Bronchial epithelial cell (primary cell): ENCODE measurements around the gene IKBIP. TPM values are rescaled to one million over a fixed set of nuclear protein-coding genes. Genes with fewer than 3 reads are reported as not detected.
A peak's percentile ranks its signal among the peaks of the same experiment; 100 is the strongest.

ENCODE experiments used
- DNase-seq: peaks from one replicate; pipeline ENCODE4 v3.0.0-alpha.2; 2010; ENCODE audit warnings: low read depth
- FAIRE-seq: peaks from 2 replicates; lab custom pipeline; 2011; peaks lifted over from hg19 to GRCh38; lab: Jason Lieb, UNC
- H3K27me3 ChIP-seq: 2 replicates; pipeline ENCODE4 v1.5.1; 2011; ENCODE audit warnings: low read length; ENCODE audit not compliant: control insufficient read depth, insufficient read depth
- H3K36me3 ChIP-seq: 2 replicates; pipeline ENCODE4 v1.5.1; 2011; ENCODE audit warnings: low read length; ENCODE audit not compliant: control insufficient read depth, insufficient read depth
- H3K4me3 ChIP-seq: 2 replicates; pipeline ENCODE4 v1.5.1; 2011; ENCODE audit warnings: mild to moderate bottlenecking, low read depth, low read length, control low read depth
- total RNA-seq: library from RNA; depleted of rRNA; stranded (reverse); fragments of >200 nt; gene quantifications from 2 replicates; pipeline ENCODE4 v1.2.1, GENCODE V29; 2014
- TF ChIP-seq, protein P1 (sequence below): IDR thresholded peaks from 2 replicates; pipeline ENCODE4 v1.5.1; 2011; ENCODE audit warnings: mild to moderate bottlenecking, moderate library complexity, low read length, control low read depth, inconsistent platforms; ENCODE audit not compliant: insufficient read depth, severe bottlenecking

Gene IKBIP
- total RNA-seq, 1 donor from 2014 or later = 10.0 TPM

DNA sequence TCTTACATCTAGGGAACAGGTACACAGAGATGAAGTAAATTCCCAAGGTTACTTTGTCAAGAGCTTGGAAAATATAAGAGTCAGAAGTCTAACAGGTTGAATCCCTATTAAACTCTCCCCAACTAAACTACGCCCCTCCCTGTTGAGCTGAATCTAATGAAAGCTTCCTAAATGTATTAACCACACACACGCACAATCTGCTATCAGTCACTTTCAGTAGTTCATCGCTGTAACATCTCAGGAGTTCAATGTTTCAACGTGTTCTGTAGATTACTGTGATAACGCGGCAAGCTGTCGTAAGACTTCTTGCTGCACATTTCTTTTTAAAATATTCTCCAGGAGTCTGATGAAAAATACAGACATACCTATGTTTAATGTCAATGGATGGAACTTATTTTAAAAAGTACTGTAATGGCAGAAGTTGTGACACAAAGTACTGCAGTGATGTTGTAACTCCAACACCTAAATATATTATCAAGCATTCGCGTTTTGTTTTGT lies 51.7 kb downstream of the IKBIP start:
- FAIRE-seq (no peak), DNase-seq (no peak)
- H3K36me3 ChIP-seq = peaks cover 6% of the 10 kb centered on the region
- peak overlapping the region; percentile 88 for H3K4me3 ChIP-seq
- TF ChIP-seq, protein P1, sequence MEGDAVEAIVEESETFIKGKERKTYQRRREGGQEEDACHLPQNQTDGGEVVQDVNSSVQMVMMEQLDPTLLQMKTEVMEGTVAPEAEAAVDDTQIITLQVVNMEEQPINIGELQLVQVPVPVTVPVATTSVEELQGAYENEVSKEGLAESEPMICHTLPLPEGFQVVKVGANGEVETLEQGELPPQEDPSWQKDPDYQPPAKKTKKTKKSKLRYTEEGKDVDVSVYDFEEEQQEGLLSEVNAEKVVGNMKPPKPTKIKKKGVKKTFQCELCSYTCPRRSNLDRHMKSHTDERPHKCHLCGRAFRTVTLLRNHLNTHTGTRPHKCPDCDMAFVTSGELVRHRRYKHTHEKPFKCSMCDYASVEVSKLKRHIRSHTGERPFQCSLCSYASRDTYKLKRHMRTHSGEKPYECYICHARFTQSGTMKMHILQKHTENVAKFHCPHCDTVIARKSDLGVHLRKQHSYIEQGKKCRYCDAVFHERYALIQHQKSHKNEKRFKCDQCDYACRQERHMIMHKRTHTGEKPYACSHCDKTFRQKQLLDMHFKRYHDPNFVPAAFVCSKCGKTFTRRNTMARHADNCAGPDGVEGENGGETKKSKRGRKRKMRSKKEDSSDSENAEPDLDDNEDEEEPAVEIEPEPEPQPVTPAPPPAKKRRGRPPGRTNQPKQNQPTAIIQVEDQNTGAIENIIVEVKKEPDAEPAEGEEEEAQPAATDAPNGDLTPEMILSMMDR = no peak
- no peaks in the 10 kb centered on the region for H3K27me3 ChIP-seq

DNA sequence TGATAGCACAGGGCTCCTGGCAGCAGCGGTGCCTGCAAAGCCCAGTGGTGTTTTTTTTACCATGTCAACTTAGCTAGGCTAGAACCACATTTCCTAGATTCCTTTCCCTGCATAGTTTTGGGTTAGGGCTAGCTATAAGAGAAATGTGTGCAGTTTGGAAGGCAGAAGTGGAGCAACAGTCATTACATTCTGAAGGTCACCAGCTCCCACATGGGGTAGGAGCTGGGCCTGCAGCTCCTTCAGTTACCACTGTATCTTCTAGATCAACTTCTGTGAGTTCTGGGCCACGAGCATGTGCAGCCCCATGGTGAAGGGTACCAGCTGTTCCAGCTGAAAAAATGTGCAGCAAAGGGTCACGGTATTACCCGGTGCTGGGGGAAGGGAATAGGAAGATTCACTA lies 53.4 kb downstream of the IKBIP start:
- Histone ChIP-seq H3K4me3 (no peak overlapping the region), H3K36me3 (peaks cover 5% of the 10 kb centered on the region), H3K27me3 (no peaks in the 10 kb centered on the region)
- FAIRE-seq (no peak), DNase-seq (no peak)
- TF ChIP-seq, protein P1 = no peak

- Histone ChIP-seq H3K27me3 (no peaks in the 10 kb centered on the region), H3K4me3 (no peak overlapping the region), H3K36me3 (no peaks in the 10 kb centered on the region)
- FAIRE-seq (no peak), DNase-seq (no peak)
- TF ChIP-seq, protein P1 = no peak
Measured at GRCh38 chr12:98587084-98587483, 57.5 kb downstream of the IKBIP start.

DNA sequence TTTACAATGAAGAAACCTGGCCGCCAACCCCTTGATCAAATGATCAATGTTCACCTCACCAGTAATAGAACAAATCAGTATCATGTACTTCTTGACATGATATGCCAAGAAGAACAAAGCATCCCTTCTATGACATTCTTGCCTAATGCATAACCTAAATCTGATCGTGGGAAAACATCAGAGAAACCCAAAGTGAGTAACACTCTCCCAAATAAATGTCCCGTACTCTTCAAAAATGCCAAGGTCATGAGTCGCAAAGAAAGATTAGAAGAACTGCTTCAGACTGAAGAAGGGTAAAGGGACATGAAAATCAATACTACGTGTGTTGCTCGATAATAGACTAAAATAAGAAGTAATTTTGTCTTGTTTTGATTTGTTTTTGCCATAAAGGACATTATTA lies 62.5 kb downstream of the IKBIP start:
- Histone ChIP-seq H3K36me3 (no peaks in the 10 kb centered on the region), H3K4me3 (no peak overlapping the region), H3K27me3 (no peaks in the 10 kb centered on the region)
- DNase-seq (no peak), FAIRE-seq (no peak)
- TF ChIP-seq, protein P1 = no peak

- DNase-seq (no peak), FAIRE-seq (no peak)
- Histone ChIP-seq H3K36me3 (no peaks in the 10 kb centered on the region), H3K27me3 (no peaks in the 10 kb centered on the region), H3K4me3 (no peak overlapping the region)
- TF ChIP-seq, protein P1 = no peak
Measured at GRCh38 chr12:98581101-98581500, 63.5 kb downstream of the IKBIP start.

- TF ChIP-seq, protein P1 = no peak
- no peaks in the 10 kb centered on the region for H3K36me3 ChIP-seq
- no peaks in the 10 kb centered on the region for H3K27me3 ChIP-seq
- DNase-seq (no peak), FAIRE-seq (no peak)
- H3K4me3 ChIP-seq = no peak overlapping the region
Measured at GRCh38 chr12:98580695-98581094, 63.9 kb downstream of the IKBIP start.
